Ishikawa (cell line): ENCODE data around the gene ENHO.

Experiments used
- EGR1 ChIP-seq: IDR thresholded peaks from 2 replicates; pipeline ENCODE4 v1.6.1; 2012
- EP300 ChIP-seq: IDR thresholded peaks from 2 replicates; pipeline ENCODE4 v1.6.1; 2012; ENCODE audit warnings: borderline replicate concordance
- NFIC ChIP-seq: IDR thresholded peaks from 2 replicates; pipeline ENCODE4 v1.6.1; 2012
- RAD21 ChIP-seq: IDR thresholded peaks from 2 replicates; pipeline ENCODE4 v1.6.1; 2012; ENCODE audit warnings: low read depth
- TEAD4 ChIP-seq: IDR thresholded peaks from 2 replicates; pipeline ENCODE4 v1.6.1; 2012
- YY1 ChIP-seq: IDR thresholded peaks from 2 replicates; pipeline ENCODE4 v1.6.1; 2012; ENCODE audit warnings: low read depth
- TF ChIP-seq, protein P1 (sequence below): IDR thresholded peaks from 2 replicates; pipeline ENCODE4 v1.6.1; 2012
- TF ChIP-seq, protein P2 (sequence below): IDR thresholded peaks from 2 replicates; pipeline ENCODE4 v1.6.1; 2012; ENCODE audit warnings: low read depth, mild to moderate bottlenecking

DNA sequence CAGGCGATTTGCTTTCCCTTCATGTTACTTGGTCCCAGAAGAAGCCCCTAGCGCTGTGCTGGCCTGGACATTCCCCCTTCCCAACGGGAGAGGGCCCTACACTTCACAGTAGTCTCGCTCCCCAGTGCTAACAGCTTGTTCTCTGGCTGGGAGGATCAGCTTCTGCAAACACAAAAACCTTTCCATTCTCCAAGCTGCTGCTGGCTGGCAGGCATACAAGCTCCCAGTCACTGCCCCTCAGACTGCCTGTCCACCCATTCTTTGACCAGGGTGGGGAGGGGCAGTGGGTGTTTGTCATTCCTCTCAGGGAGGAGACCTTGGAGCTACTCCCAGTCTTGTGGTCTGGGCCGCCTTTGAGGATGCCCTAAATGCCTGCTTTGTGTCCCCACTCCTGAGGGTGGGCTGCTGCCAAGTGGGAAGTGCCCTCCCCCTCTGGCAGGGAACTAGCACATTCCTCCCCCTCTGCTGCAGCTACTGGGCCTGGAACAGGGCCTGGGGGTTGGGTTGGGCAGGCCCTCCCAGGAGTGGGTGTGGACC, 20.8 kb downstream of the ENHO start:
- TF ChIP-seq YY1 (no peak), TEAD4 (no peak), EP300 (no peak), RAD21 (no peak), EGR1 (no peak), NFIC (peak; percentile 18; the same call in 1 of the 2 replicates)
- TF ChIP-seq, protein P1, sequence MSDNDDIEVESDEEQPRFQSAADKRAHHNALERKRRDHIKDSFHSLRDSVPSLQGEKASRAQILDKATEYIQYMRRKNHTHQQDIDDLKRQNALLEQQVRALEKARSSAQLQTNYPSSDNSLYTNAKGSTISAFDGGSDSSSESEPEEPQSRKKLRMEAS: no peak
- TF ChIP-seq, protein P2, sequence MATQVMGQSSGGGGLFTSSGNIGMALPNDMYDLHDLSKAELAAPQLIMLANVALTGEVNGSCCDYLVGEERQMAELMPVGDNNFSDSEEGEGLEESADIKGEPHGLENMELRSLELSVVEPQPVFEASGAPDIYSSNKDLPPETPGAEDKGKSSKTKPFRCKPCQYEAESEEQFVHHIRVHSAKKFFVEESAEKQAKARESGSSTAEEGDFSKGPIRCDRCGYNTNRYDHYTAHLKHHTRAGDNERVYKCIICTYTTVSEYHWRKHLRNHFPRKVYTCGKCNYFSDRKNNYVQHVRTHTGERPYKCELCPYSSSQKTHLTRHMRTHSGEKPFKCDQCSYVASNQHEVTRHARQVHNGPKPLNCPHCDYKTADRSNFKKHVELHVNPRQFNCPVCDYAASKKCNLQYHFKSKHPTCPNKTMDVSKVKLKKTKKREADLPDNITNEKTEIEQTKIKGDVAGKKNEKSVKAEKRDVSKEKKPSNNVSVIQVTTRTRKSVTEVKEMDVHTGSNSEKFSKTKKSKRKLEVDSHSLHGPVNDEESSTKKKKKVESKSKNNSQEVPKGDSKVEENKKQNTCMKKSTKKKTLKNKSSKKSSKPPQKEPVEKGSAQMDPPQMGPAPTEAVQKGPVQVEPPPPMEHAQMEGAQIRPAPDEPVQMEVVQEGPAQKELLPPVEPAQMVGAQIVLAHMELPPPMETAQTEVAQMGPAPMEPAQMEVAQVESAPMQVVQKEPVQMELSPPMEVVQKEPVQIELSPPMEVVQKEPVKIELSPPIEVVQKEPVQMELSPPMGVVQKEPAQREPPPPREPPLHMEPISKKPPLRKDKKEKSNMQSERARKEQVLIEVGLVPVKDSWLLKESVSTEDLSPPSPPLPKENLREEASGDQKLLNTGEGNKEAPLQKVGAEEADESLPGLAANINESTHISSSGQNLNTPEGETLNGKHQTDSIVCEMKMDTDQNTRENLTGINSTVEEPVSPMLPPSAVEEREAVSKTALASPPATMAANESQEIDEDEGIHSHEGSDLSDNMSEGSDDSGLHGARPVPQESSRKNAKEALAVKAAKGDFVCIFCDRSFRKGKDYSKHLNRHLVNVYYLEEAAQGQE: no peak
